ENCODE data around the gene SFTPB.
"Not testable (repeated sequence)": the region's sequence is repeated elsewhere in the genome, so short reads cannot be mapped to it uniquely, and the experiment has no call there.

Gene SFTPB

GRCh38 chr2:85661139-85661858 is 6.7 kb downstream of the SFTPB start:
- Mint-ChIP-seq H3K27me3 (no peaks in the 10 kb centered on the region), H3K27ac (no peak overlapping the region), H3K9me3 (no peaks in the 10 kb centered on the region), H3K36me3 (ENCODE audit: low read depth) (no peaks in the 10 kb centered on the region), H3K4me1 (no peaks in the 10 kb centered on the region), H3K4me3 (no peak overlapping the region)
- no peak for DNase-seq
- ATAC-seq = no peak

DNA sequence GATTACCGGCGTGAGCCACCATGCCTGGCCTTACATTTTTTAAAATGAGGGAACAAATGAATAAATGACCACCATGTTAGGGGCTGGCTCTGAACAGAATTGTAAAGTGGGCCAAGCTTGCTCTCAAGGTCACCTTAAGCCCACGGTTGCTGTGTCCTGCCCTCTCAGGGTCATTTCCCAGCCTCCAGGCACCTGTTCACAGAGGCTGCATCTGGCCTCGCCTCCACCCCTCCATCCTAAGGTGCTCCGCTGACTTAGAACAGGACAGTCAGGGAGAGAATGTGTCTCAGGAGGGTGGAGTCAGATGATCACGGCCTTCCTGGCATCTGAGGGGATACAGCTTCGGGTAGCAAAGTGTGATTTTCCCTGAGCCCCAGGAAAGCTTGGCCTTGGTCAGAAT is 7.3 kb downstream of the SFTPB start:
- H3K4me1 Mint-ChIP-seq = no peaks in the 10 kb centered on the region
- no peak overlapping the region for H3K27ac Mint-ChIP-seq
- no peak for ATAC-seq

GRCh38 chr2:85660301-85660700 is 7.7 kb downstream of the SFTPB start:
- H3K9me3 Mint-ChIP-seq; H3K4me1 Mint-ChIP-seq; H3K4me3 Mint-ChIP-seq; H3K27ac Mint-ChIP-seq; H3K36me3 Mint-ChIP-seq (ENCODE audit: low read depth); ATAC-seq; H3K27me3 Mint-ChIP-seq; DNase-seq: not testable (repeated sequence)

More for the DNA sequence above, 7.3 kb downstream of the SFTPB start:
- Mint-ChIP-seq H3K4me3 (no peak overlapping the region), H3K36me3 (ENCODE audit: low read depth) (peaks cover 3% of the 10 kb centered on the region), H3K27me3 (no peaks in the 10 kb centered on the region), H3K9me3 (no peaks in the 10 kb centered on the region)
- no peak for DNase-seq

DNA sequence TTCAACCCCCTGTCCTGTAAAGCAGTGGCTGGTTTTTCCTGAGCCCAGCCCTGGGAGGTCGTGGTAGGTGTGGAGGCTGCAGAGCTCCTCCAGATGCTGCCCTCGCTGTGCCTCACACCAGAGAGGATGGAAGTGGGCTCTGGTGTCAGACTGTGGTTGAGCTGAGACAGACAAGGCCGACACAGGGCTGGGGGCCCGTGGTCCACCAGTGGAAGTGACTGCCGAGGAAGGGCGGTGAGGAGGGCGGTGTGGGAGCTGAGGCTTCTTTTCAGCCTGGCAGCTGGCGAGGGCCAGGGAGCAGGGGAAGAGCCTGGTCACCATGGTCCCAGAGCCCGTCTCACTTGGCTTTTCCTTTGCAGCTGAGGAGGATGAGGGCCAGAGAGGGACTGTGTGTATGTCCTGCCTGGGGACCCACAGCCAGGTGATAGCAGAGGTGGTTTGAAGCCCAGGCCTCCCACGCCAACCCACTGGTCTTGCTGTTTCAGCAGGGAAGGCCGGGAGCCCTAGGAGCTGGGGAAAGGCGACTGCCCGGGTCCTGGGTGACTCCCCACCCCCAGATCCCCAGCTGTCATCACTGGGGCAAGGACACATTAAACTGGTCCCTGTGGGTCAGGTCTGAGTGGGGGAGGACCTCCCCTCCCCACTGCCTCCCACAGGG is 8.5 kb downstream of the SFTPB start:
- DNase-seq (no peak), ATAC-seq (no peak)
- H3K27ac Mint-ChIP-seq = no peak overlapping the region
- no peaks in the 10 kb centered on the region for H3K27me3 Mint-ChIP-seq
- H3K36me3 Mint-ChIP-seq (ENCODE audit: low read depth) = peaks cover 3% of the 10 kb centered on the region
- no peaks in the 10 kb centered on the region for H3K9me3 Mint-ChIP-seq
- H3K4me1 Mint-ChIP-seq = no peaks in the 10 kb centered on the region
- H3K4me3 Mint-ChIP-seq = no peak overlapping the region

GRCh38 chr2:85657399-85657798 is 10.6 kb downstream of the SFTPB start:
- not testable (repeated sequence) for H3K27me3 Mint-ChIP-seq, H3K4me3 Mint-ChIP-seq, DNase-seq, H3K27ac Mint-ChIP-seq, ATAC-seq, H3K9me3 Mint-ChIP-seq, H3K4me1 Mint-ChIP-seq
- peaks cover 13% of the 10 kb centered on the region for H3K36me3 Mint-ChIP-seq (ENCODE audit: low read depth)

- no peaks in the 10 kb centered on the region for H3K27me3 Mint-ChIP-seq
- DNase-seq = no peak
- no peaks in the 10 kb centered on the region for H3K9me3 Mint-ChIP-seq
- H3K36me3 Mint-ChIP-seq (ENCODE audit: low read depth) = peaks cover 18% of the 10 kb centered on the region
- H3K4me1 Mint-ChIP-seq = no peaks in the 10 kb centered on the region
- no peak overlapping the region for H3K4me3 Mint-ChIP-seq
- no peak for ATAC-seq
- no peak overlapping the region for H3K27ac Mint-ChIP-seq
These were observed 11.5 kb downstream of the SFTPB start for GRCh38 chr2:85656468-85656867.

DNA sequence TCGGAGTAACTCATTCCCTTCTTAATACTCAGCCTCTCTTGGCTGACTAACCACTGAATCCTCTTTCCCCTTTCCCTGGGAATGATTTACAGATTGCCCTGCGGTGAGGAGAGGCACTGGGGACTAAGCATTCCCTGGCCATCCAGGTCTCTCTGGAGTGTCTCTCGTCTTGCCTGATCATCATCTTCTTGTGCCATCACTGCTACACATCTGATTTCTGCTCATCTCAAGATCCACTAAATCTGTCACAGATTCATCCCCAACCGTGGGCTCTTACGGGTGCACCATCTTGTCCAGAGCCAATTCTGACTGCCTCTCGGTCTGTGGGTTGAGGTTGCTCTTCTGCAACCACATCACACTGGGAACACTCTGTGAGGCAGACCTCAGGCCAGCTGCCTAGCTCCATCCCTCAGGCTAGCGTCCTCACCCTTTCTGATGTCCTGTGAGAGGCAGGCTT is 12.0 kb downstream of the SFTPB start:
- peaks cover 23% of the 10 kb centered on the region for H3K36me3 Mint-ChIP-seq (ENCODE audit: low read depth)
- H3K4me1 Mint-ChIP-seq = no peaks in the 10 kb centered on the region
- no peak overlapping the region for H3K4me3 Mint-ChIP-seq
- H3K9me3 Mint-ChIP-seq = no peaks in the 10 kb centered on the region
- DNase-seq (no peak), ATAC-seq (no peak)
- no peaks in the 10 kb centered on the region for H3K27me3 Mint-ChIP-seq
- no peak overlapping the region for H3K27ac Mint-ChIP-seq

DNA sequence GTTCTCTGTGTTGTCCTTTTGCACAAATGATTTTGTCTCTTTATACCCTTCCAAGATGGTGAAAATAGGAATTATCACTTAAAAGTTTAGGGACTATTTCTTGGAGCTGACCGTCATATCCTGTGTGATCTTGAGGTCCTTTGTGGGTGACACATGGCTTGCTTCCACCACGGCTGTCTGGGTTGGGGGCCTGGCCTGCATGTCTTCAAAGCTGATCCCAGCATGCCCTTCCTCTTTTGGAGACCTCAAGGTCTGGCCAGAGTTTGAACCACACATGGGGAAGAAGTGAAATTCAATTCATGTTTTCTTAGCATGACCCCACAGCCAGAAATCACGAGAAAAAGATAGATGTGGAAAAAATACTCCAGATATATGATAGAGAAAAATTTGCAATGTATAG is 14.0 kb downstream of the SFTPB start:
- ATAC-seq = no peak
- Mint-ChIP-seq H3K27me3 (no peaks in the 10 kb centered on the region), H3K4me1 (no peaks in the 10 kb centered on the region), H3K27ac (no peak overlapping the region), H3K4me3 (no peak overlapping the region), H3K36me3 (ENCODE audit: low read depth) (peaks cover 35% of the 10 kb centered on the region), H3K9me3 (no peaks in the 10 kb centered on the region)
- no peak for DNase-seq

- Mint-ChIP-seq H3K4me3 (no peak overlapping the region), H3K4me1 (peaks cover 3% of the 10 kb centered on the region), H3K27me3 (no peaks in the 10 kb centered on the region), H3K27ac (no peak overlapping the region), H3K9me3 (no peaks in the 10 kb centered on the region), H3K36me3 (ENCODE audit: low read depth) (peaks cover 49% of the 10 kb centered on the region)
- ATAC-seq = no peak
- DNase-seq = no peak
These were observed 15.9 kb downstream of the SFTPB start for GRCh38 chr2:85652056-85652455.

DNA sequence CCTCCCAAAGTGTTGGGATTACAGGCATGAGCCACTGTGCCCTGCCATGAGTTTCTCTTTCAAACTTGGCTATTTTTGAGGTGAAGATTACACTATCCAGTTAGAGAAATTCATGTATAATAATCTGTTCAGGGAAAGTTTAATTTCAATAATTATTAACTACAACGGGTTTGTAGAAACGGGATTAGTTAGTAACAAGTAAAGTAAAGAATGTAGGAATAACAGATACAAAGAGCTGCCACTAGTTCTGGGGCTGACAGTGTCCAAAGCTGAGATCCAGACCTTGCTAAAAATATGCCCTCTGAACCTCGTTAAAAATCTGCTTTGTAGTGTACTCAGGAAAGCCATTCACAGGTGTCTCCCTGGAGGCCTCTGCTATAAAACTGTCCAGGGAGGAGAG is 16.9 kb downstream of the SFTPB start:
- ATAC-seq (no peak), DNase-seq (no peak)
- Mint-ChIP-seq H3K36me3 (ENCODE audit: low read depth) (peaks cover 56% of the 10 kb centered on the region), H3K27me3 (no peaks in the 10 kb centered on the region), H3K4me3 (no peak overlapping the region), H3K9me3 (no peaks in the 10 kb centered on the region), H3K27ac (no peak overlapping the region), H3K4me1 (peaks cover 3% of the 10 kb centered on the region)

- Mint-ChIP-seq H3K4me1 (peaks cover 3% of the 10 kb centered on the region), H3K27me3 (no peaks in the 10 kb centered on the region), H3K36me3 (ENCODE audit: low read depth) (peaks cover 58% of the 10 kb centered on the region), H3K4me3 (no peak overlapping the region), H3K9me3 (no peaks in the 10 kb centered on the region), H3K27ac (no peak overlapping the region)
- DNase-seq (no peak), ATAC-seq (no peak)
These were observed 17.5 kb downstream of the SFTPB start for GRCh38 chr2:85650456-85650855.

GRCh38 chr2:85649201-85650190 is 18.5 kb downstream of the SFTPB start:
- Mint-ChIP-seq H3K4me1 (peaks cover 3% of the 10 kb centered on the region), H3K36me3 (ENCODE audit: low read depth) (peaks cover 63% of the 10 kb centered on the region), H3K27ac (peak overlapping the region; percentile 6), H3K9me3 (no peaks in the 10 kb centered on the region), H3K4me3 (no peak overlapping the region), H3K27me3 (no peaks in the 10 kb centered on the region)
- ATAC-seq = no peak
- DNase-seq = no peak

GRCh38 chr2:85648619-85649018 is 19.4 kb downstream of the SFTPB start:
- peak; percentile 10 for DNase-seq
- peaks cover 65% of the 10 kb centered on the region for H3K36me3 Mint-ChIP-seq (ENCODE audit: low read depth)

GRCh38 chr2:85647823-85648526 is 20.0 kb downstream of the SFTPB start:
- peaks cover 66% of the 10 kb centered on the region for H3K36me3 Mint-ChIP-seq (ENCODE audit: low read depth)
- no peak overlapping the region for H3K4me3 Mint-ChIP-seq
- peaks cover 3% of the 10 kb centered on the region for H3K4me1 Mint-ChIP-seq
- ATAC-seq (peak; percentile 13), DNase-seq (no peak)
- H3K27me3 Mint-ChIP-seq = no peaks in the 10 kb centered on the region
- no peaks in the 10 kb centered on the region for H3K9me3 Mint-ChIP-seq
- H3K27ac Mint-ChIP-seq = no peak overlapping the region

More at GRCh38 chr2:85648619-85649018, 19.4 kb downstream of the SFTPB start:
- Mint-ChIP-seq H3K27ac (peak overlapping the region; percentile 28), H3K4me1 (peaks cover 3% of the 10 kb centered on the region), H3K27me3 (no peaks in the 10 kb centered on the region), H3K4me3 (no peak overlapping the region), H3K9me3 (no peaks in the 10 kb centered on the region)
- ATAC-seq = peak; percentile 44
